IMR-90 (cell line): Measurements from ENCODE around the gene WLS. TPM values are rescaled to one million over a fixed set of nuclear protein-coding genes. Genes with fewer than 3 reads are reported as not detected.

ENCODE experiments used
- ATAC-seq: fragments of 200-7000 bp; cut with Tn5 transposase; 2 replicates; pipeline ENCODE4 v1.9.1; 2020; ENCODE audit warnings: low read depth, mild to moderate bottlenecking, moderate library complexity
- BruUV-seq: library from RNA; stranded (reverse); fragments of 400-500 nt; replicated peaks from 2 replicates; lab custom pipeline; 2021; lab: Mats Ljungman, UMichigan
- CTCF ChIA-PET: fragments of 300-600 bp; formaldehyde crosslinking; extraction: SDS; loops from one replicate; lab custom pipeline; 2021; ENCODE audit warnings: antibody characterized with exemption; lab: Yijun Ruan, JAX
- POLR2A ChIA-PET: fragments of 300-600 bp; sonication (Branson Sonifier 250); formaldehyde crosslinking; loops from one replicate; lab custom pipeline; 2022; ENCODE audit warnings: antibody characterized with exemption; ENCODE audit not compliant: unreplicated experiment; lab: Charles Lee
- DNase-seq: peaks from one replicate; pipeline ENCODE4 v3.0.0; 2013
- H2AFZ ChIP-seq: replicated peaks from 2 replicates; pipeline ENCODE3; 2013; ENCODE audit warnings: low read length, mild to moderate bottlenecking; ENCODE audit not compliant: poor library complexity
- H2AK5ac ChIP-seq: 2 replicates; pipeline ENCODE4 v1.6.1; 2013; ENCODE audit warnings: low read depth, low read length, inconsistent platforms
- H2AK9ac ChIP-seq: replicated peaks from 2 replicates; pipeline ENCODE3; 2013; ENCODE audit warnings: mild to moderate bottlenecking, low read depth, low read length, moderate library complexity; ENCODE audit not compliant: poor library complexity
- H2BK120ac ChIP-seq: 2 replicates; pipeline ENCODE4 v1.6.1; 2013; ENCODE audit warnings: low read depth, low read length, inconsistent platforms
- H2BK15ac ChIP-seq: 3 replicates; pipeline ENCODE4 v1.6.1; 2013; ENCODE audit warnings: low read depth, low read length, inconsistent platforms
- H2BK20ac ChIP-seq: 2 replicates; pipeline ENCODE4 v1.6.1; 2013; ENCODE audit warnings: low read depth, mild to moderate bottlenecking, inconsistent platforms, low read length, moderate library complexity
- H2BK5ac ChIP-seq: 2 replicates; pipeline ENCODE4 v1.6.1; 2013; ENCODE audit warnings: mild to moderate bottlenecking, low read depth, low read length, inconsistent platforms; ENCODE audit not compliant: poor library complexity, severe bottlenecking
- H3K14ac ChIP-seq: replicated peaks from 2 replicates; pipeline ENCODE4 v1.6.1; 2013; ENCODE audit warnings: low read depth, low read length, inconsistent platforms
- H3K18ac ChIP-seq: 2 replicates; pipeline ENCODE4 v1.6.1; 2013; ENCODE audit warnings: low read depth, low read length, control low read depth
- H3K23ac ChIP-seq: 2 replicates; pipeline ENCODE4 v1.6.1; 2013; ENCODE audit warnings: low read depth, low read length, inconsistent platforms
- H3K27ac ChIP-seq: 2 replicates; pipeline ENCODE4 v1.5.1; 2013; ENCODE audit warnings: mild to moderate bottlenecking, control low read depth, low read length; ENCODE audit not compliant: insufficient read depth
- H3K27me3 ChIP-seq: 2 replicates; pipeline ENCODE4 v1.6.1; 2013; ENCODE audit warnings: low read length; ENCODE audit not compliant: control insufficient read depth, insufficient read depth
- H3K36me3 ChIP-seq: 2 replicates; pipeline ENCODE4 v1.6.1; 2013; ENCODE audit warnings: low read length, mixed read lengths; ENCODE audit not compliant: control insufficient read depth, insufficient read depth
- H3K4ac ChIP-seq: 2 replicates; pipeline ENCODE4 v1.6.1; 2013; ENCODE audit warnings: low read depth, low read length, inconsistent platforms
- H3K4me1 ChIP-seq: 2 replicates; pipeline ENCODE4 v1.6.1; 2013; ENCODE audit warnings: low read length, mixed read lengths; ENCODE audit not compliant: control insufficient read depth, insufficient read depth
- H3K4me2 ChIP-seq: 2 replicates; pipeline ENCODE4 v1.6.1; 2013; ENCODE audit warnings: low read depth, mild to moderate bottlenecking, control low read depth, low read length, moderate library complexity
- H3K4me3 ChIP-seq: 2 replicates; pipeline ENCODE4 v1.5.1; 2013; ENCODE audit warnings: low read depth, mild to moderate bottlenecking, control low read depth, low read length, moderate library complexity; ENCODE audit not compliant: insufficient read depth
- H3K56ac ChIP-seq: 2 replicates; pipeline ENCODE4 v1.6.1; 2013; ENCODE audit warnings: low read length, inconsistent platforms; ENCODE audit not compliant: insufficient read depth; ENCODE audit errors: extremely low read depth
- H3K79me1 ChIP-seq, 2 experiments: 2 replicates each; pipeline ENCODE4 v1.6.1; 2013; ENCODE audit warnings: low read length in 2 of 2, inconsistent platforms in 1 of 2, low read depth in 1 of 2
- H3K9ac ChIP-seq: 2 replicates; pipeline ENCODE4 v1.6.1; 2013; ENCODE audit warnings: low read depth, low read length, control low read depth
- H3K9me1 ChIP-seq: 2 replicates; pipeline ENCODE4 v1.6.1; 2013; ENCODE audit warnings: low read length, inconsistent platforms; ENCODE audit not compliant: insufficient read depth
- H3K9me3 ChIP-seq: 2 replicates; pipeline ENCODE4 v1.6.1; 2013; ENCODE audit warnings: low read length; ENCODE audit not compliant: control insufficient read depth, insufficient read depth
- H4K20me1 ChIP-seq: 2 replicates; pipeline ENCODE4 v1.6.1; 2013; ENCODE audit warnings: low read length, inconsistent platforms; ENCODE audit not compliant: insufficient read depth
- H4K5ac ChIP-seq: 2 replicates; pipeline ENCODE4 v1.6.1; 2013; ENCODE audit warnings: mild to moderate bottlenecking, low read depth, low read length, control low read depth
- H4K8ac ChIP-seq, 2 experiments: 2 replicates each; pipeline ENCODE4 v1.6.1; 2013; ENCODE audit warnings: low read depth in 2 of 2, low read length in 2 of 2, control low read depth in 1 of 2, inconsistent platforms in 1 of 2
- H4K91ac ChIP-seq: 2 replicates; pipeline ENCODE4 v1.6.1; 2013; ENCODE audit warnings: low read depth, low read length, inconsistent platforms; ENCODE audit not compliant: insufficient read depth
- BHLHE40 ChIP-seq: fragments of 150-350 bp; IDR thresholded peaks from 2 replicates; pipeline ENCODE4 v1.6.1; 2016; ENCODE audit warnings: mild to moderate bottlenecking, low read depth, low read length
- CHD1 ChIP-seq: IDR thresholded peaks from 2 replicates; pipeline ENCODE4 v1.6.1; 2012; ENCODE audit warnings: low read depth, low read length, improper control_type of control experiment
- FOS ChIP-seq: fragments of 150-350 bp; IDR thresholded peaks from 2 replicates; pipeline ENCODE4 v1.6.1; 2016; ENCODE audit warnings: low read depth, low read length
- MAFK ChIP-seq: IDR thresholded peaks from 2 replicates; pipeline ENCODE4 v1.6.1; 2012; ENCODE audit warnings: low read depth, low read length, improper control_type of control experiment
- MAZ ChIP-seq: IDR thresholded peaks from 2 replicates; pipeline ENCODE4 v1.6.1; 2012; ENCODE audit warnings: low read depth, mild to moderate bottlenecking, low read length, improper control_type of control experiment, moderate library complexity, borderline replicate concordance
- MXI1 ChIP-seq: IDR thresholded peaks from 2 replicates; pipeline ENCODE4 v1.6.1; 2012; ENCODE audit warnings: low read depth, mild to moderate bottlenecking, low read length, moderate library complexity, borderline replicate concordance
- NFE2L2 ChIP-seq: fragments of 150-350 bp; IDR thresholded peaks from 2 replicates; pipeline ENCODE4 v1.6.1; 2016; ENCODE audit warnings: low read depth, mild to moderate bottlenecking, low read length
- POLR2A ChIP-seq: IDR thresholded peaks from 2 replicates; pipeline ENCODE4 v1.6.1; 2012; ENCODE audit warnings: mild to moderate bottlenecking, low read depth, low read length
- RCOR1 ChIP-seq: IDR thresholded peaks from 2 replicates; pipeline ENCODE4 v1.6.1; 2012; ENCODE audit warnings: mild to moderate bottlenecking, low read length, improper control_type of control experiment; ENCODE audit not compliant: insufficient replicate concordance
- RFX5 ChIP-seq: IDR thresholded peaks from 2 replicates; pipeline ENCODE4 v1.8.0; 2012; ENCODE audit warnings: low read depth, mild to moderate bottlenecking, low read length, moderate library complexity
- SMC3 ChIP-seq: fragments of 150-350 bp; IDR thresholded peaks from 2 replicates; pipeline ENCODE4 v1.6.1; 2016; ENCODE audit warnings: low read depth, mild to moderate bottlenecking, antibody characterized with exemption, low read length, moderate library complexity
- WGBS, 2 experiments: methylation state at CpG; one replicate each; pipeline versions ENCODE4 v1.1.5 to v1.1.7; 2013; ENCODE audit warnings: missing lambda C conversion rate in 2 of 2; ENCODE audit not compliant: insufficient read length in 1 of 2; ENCODE audit errors: extremely low coverage in 2 of 2; 5-methylcytosine and 5-hydroxymethylcytosine counted together
- dilution Hi-C: fragments of 300-500 bp; cut with HindIII; formaldehyde crosslinking; loops from one replicate; pipeline ENCODE4 v1.14.3; 2018; ENCODE audit warnings: low sequenced_read_pairs; ENCODE audit not compliant: unreplicated experiment
- in situ Hi-C: fragments of 300-500 bp; cut with MboI; formaldehyde crosslinking; loops from 3 replicates; pipeline ENCODE4 v1.14.3; 2019; ENCODE audit warnings: low sequenced_read_pairs, inconsistent platforms, mixed read lengths
- intact Hi-C: fragments of 100-400 bp; cut with micrococcal nuclease; formaldehyde crosslinking; loops from 2 replicates; pipeline ENCODE4 v1.10.0; 2022
- polyA plus RNA-seq, 3 experiments: library from polyadenylated mRNA; depleted of rRNA; stranded (reverse); fragments of >200 nt; gene quantifications; 2 replicates each; pipeline ENCODE4 v1.2.3, GENCODE V29; 2012; ENCODE audit warnings: low replicate concordance in 1 of 3
- total RNA-seq: library from RNA; depleted of rRNA; stranded (reverse); fragments of >200 nt; gene quantifications from 2 replicates; pipeline ENCODE4 v1.2.3, GENCODE V29; 2012
- TF ChIP-seq, protein P1 (sequence below): fragments of 150-350 bp; IDR thresholded peaks from 2 replicates; pipeline ENCODE4 v1.6.1; 2016; ENCODE audit warnings: low read depth, mild to moderate bottlenecking, low read length, moderate library complexity, borderline replicate concordance
- TF ChIP-seq, protein P2 (sequence below): conservative IDR thresholded peaks from 2 replicates; pipeline ENCODE4 v1.5.1; 2012; ENCODE audit warnings: mild to moderate bottlenecking, low read depth, low read length, improper control_type of control experiment
- TF ChIP-seq, protein P3 (sequence below): fragments of 150-350 bp; IDR thresholded peaks from 2 replicates; pipeline ENCODE4 v1.6.1; 2017; ENCODE audit warnings: mild to moderate bottlenecking, antibody characterized with exemption, low read length, low read depth

The WLS gene
- total and polyA plus RNA-seq, 2 of the 4 experiments (the other 2 are of a cell fraction), result 152 to 157 TPM

DNA sequence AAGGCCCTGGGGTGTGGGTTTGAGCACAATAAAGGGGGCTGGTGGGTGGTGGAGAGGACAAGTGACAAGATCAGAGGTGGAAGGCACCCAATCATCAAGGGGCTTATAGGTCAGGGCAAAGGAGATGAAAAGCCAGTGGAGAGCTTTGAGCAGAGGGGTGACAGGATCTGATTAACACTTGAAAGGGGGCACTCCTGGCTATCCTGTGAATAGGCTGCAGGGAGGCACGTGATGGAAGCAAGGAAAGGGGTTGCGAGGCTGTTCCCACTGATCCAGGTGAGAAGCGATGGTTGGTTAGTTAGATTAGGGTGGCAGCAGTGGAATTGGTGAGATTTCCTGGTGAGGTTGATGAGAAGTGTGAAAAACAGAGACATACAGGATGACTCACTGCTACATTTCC lies 80.6 kb downstream of the WLS start:
- Histone ChIP-seq H3K4me3 (no peak overlapping the region), H3K9me3 (no peaks in the 10 kb centered on the region), H2BK120ac (no peak overlapping the region), H3K9ac (no peak overlapping the region), H3K4ac (no peak overlapping the region), H3K27ac (no peak overlapping the region), H3K23ac (no peak overlapping the region), H3K4me2 (no peak overlapping the region), H3K4me1 (no peaks in the 10 kb centered on the region), H4K8ac (no peak overlapping the region), H2AFZ (no peak overlapping the region), H3K14ac (no peak overlapping the region), H3K18ac (no peak overlapping the region), H4K5ac (no peak overlapping the region), H3K27me3 (no peaks in the 10 kb centered on the region), H3K9me1 (peaks cover 18% of the 10 kb centered on the region), H3K56ac (no peak overlapping the region), H4K20me1 (no peaks in the 10 kb centered on the region), H2BK15ac (no peak overlapping the region), H2BK20ac (no peak overlapping the region), H3K79me1 (peaks cover 20 to 26% of the 10 kb centered on the region in 2 experiments; a peak in 3 of 4 replicates), H2BK5ac (no peak overlapping the region), H3K36me3 (peaks cover 60% of the 10 kb centered on the region), H2AK9ac (peak overlapping the region; percentile 44), H2AK5ac (no peak overlapping the region), H4K91ac (no peak overlapping the region)
- no peak for DNase-seq
- 79% methylated on average over 2 of the region's 3 CpGs; no CpG with 5 or more reads in 1 of the 2 experiments for WGBS, 2 experiments
- TF ChIP-seq MAFK, result no peak
- TF ChIP-seq FOS, result no peak
- TF ChIP-seq NFE2L2, result no peak
- no peak for TF ChIP-seq MAZ
- TF ChIP-seq MXI1, result no peak
- TF ChIP-seq POLR2A, result no peak
- TF ChIP-seq, protein P1, sequence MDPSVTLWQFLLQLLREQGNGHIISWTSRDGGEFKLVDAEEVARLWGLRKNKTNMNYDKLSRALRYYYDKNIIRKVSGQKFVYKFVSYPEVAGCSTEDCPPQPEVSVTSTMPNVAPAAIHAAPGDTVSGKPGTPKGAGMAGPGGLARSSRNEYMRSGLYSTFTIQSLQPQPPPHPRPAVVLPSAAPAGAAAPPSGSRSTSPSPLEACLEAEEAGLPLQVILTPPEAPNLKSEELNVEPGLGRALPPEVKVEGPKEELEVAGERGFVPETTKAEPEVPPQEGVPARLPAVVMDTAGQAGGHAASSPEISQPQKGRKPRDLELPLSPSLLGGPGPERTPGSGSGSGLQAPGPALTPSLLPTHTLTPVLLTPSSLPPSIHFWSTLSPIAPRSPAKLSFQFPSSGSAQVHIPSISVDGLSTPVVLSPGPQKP, result no peak
- TF ChIP-seq RFX5, result no peak
- no peak for TF ChIP-seq CHD1
- TF ChIP-seq RCOR1, result no peak
- TF ChIP-seq SMC3, result no peak
- TF ChIP-seq, protein P2, sequence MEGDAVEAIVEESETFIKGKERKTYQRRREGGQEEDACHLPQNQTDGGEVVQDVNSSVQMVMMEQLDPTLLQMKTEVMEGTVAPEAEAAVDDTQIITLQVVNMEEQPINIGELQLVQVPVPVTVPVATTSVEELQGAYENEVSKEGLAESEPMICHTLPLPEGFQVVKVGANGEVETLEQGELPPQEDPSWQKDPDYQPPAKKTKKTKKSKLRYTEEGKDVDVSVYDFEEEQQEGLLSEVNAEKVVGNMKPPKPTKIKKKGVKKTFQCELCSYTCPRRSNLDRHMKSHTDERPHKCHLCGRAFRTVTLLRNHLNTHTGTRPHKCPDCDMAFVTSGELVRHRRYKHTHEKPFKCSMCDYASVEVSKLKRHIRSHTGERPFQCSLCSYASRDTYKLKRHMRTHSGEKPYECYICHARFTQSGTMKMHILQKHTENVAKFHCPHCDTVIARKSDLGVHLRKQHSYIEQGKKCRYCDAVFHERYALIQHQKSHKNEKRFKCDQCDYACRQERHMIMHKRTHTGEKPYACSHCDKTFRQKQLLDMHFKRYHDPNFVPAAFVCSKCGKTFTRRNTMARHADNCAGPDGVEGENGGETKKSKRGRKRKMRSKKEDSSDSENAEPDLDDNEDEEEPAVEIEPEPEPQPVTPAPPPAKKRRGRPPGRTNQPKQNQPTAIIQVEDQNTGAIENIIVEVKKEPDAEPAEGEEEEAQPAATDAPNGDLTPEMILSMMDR, result no peak
- TF ChIP-seq, protein P3, sequence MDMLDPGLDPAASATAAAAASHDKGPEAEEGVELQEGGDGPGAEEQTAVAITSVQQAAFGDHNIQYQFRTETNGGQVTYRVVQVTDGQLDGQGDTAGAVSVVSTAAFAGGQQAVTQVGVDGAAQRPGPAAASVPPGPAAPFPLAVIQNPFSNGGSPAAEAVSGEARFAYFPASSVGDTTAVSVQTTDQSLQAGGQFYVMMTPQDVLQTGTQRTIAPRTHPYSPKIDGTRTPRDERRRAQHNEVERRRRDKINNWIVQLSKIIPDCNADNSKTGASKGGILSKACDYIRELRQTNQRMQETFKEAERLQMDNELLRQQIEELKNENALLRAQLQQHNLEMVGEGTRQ, result no peak
- TF ChIP-seq BHLHE40, result no peak
- no TSS peak for BruUV-seq
- in situ Hi-C loops (no loop called here), dilution Hi-C loops (no loop called here), intact Hi-C loops (no loop called here)
- ATAC-seq, result no peak
- ChIA-PET POLR2A (no interaction called here), CTCF (no interaction called here)
